Amygdala (tissue), 56 donors: ENCODE measurements around the gene WDR43.

ENCODE experiments used
- DNase-seq, 56 donors: peaks; one replicate each; lab custom pipeline; 2025; lab: John Stamatoyannopoulos, UW

Gene WDR43

GRCh38 chr2:28894470-28895188 is at the start of gene WDR43:
TSS of gene WDR43 (plus strand) at chr2:28894667. CDS start at chr2:28894699, 32 bp downstream.
- peak; percentile 31 to 99 (median 93) for DNase-seq

- no peak for DNase-seq
These were observed 39.3 kb upstream of the WDR43 start for GRCh38 chr2:28855193-28855592.

GRCh38 chr2:28855977-28856376 is 38.5 kb upstream of the WDR43 start:
- DNase-seq: no peak

GRCh38 chr2:28868611-28869010 is 25.9 kb upstream of the WDR43 start:
- no peak for DNase-seq

- DNase-seq: peak in 6 of 56 donors; percentile 16 to 55 (median 40)
These were observed 24.8 kb upstream of the WDR43 start for GRCh38 chr2:28869494-28870145.

- DNase-seq: peak; percentile 73 to 97 (median 91)
These were observed 24.1 kb upstream of the WDR43 start, which contains the start of gene TRMT61B for GRCh38 chr2:28870146-28870891. TSS of gene TRMT61B (minus strand) at chr2:28870309. CDS start at chr2:28870277, 32 bp downstream.

- no peak for DNase-seq
These were observed 22.8 kb upstream of the WDR43 start for GRCh38 chr2:28871620-28872019.

GRCh38 chr2:28880193-28880592 is 14.3 kb upstream of the WDR43 start:
- no peak for DNase-seq

GRCh38 chr2:28893488-28893887 is 979 bp upstream of the WDR43 start:
- DNase-seq: peak in 1 of 56 donors; percentile 4

GRCh38 chr2:28895189-28895893 is 874 bp downstream of the WDR43 start:
- DNase-seq: peak in 15 of 56 donors; percentile 1 to 41 (median 12)

GRCh38 chr2:28896906-28897305 is 2.4 kb downstream of the WDR43 start:
- DNase-seq: no peak

GRCh38 chr2:28898048-28898447 is 3.6 kb downstream of the WDR43 start:
- DNase-seq: no peak

GRCh38 chr2:28901202-28901601 is 6.7 kb downstream of the WDR43 start:
- no peak for DNase-seq

GRCh38 chr2:28901841-28902240 is 7.4 kb downstream of the WDR43 start:
- DNase-seq: no peak

GRCh38 chr2:28902584-28902983 is 8.1 kb downstream of the WDR43 start:
- DNase-seq: no peak

- no peak for DNase-seq
These were observed 9.8 kb downstream of the WDR43 start for GRCh38 chr2:28904295-28904694.

GRCh38 chr2:28904802-28905457 is 10.5 kb downstream of the WDR43 start:
- no peak for DNase-seq

GRCh38 chr2:28905533-28905932 is 11.1 kb downstream of the WDR43 start:
- no peak for DNase-seq

GRCh38 chr2:28906376-28906775 is 11.9 kb downstream of the WDR43 start:
- DNase-seq: no peak

GRCh38 chr2:28906821-28907220 is 12.4 kb downstream of the WDR43 start:
- no peak for DNase-seq
